ENCODE data around the gene WRNIP1. TPM values are rescaled to one million over a fixed set of nuclear protein-coding genes. Genes with fewer than 3 reads are reported as not detected.
A peak's percentile ranks its signal among the peaks of the same experiment; 100 is the strongest.

WRNIP1 gene
- total RNA-seq, 1 experiment from 2014 or later, result 78.8 TPM

GRCh38 chr6:2817903-2818443 is 52.8 kb downstream of the WRNIP1 start (continued):
- TF ChIP-seq YY1 (IDR thresholded peaks at IDR 0.05; ENCODE audit: extremely low read depth, insufficient replicate concordance, low read depth, low read length), result no peak
- no peak for TF ChIP-seq POLR2A (IDR thresholded peaks at IDR 0.05; ENCODE audit: borderline replicate concordance, extremely low read depth, insufficient read depth, insufficient read length)
- TF ChIP-seq MAX (IDR thresholded peaks at IDR 0.05), result no peak
- no peak for TF ChIP-seq TCF7L2 (IDR thresholded peaks at IDR 0.05; ENCODE audit: borderline replicate concordance, extremely low read depth, insufficient read depth, insufficient read length)
- no peak for TF ChIP-seq CTCF (IDR thresholded peaks at IDR 0.05 in 2 of 3, conservative IDR thresholded peaks at IDR 0.05 in 1 of 3; ENCODE audit: borderline replicate concordance in 1 of 3, insufficient read depth in 1 of 3, low read depth in 2 of 3, low read length in 2 of 3)
- no peak for TF ChIP-seq ATF3 (IDR thresholded peaks at IDR 0.05)
- TF ChIP-seq FOSL1 (IDR thresholded peaks at IDR 0.05; ENCODE audit: low read depth), result peak; percentile 63
- TF ChIP-seq ZBTB33 (IDR thresholded peaks at IDR 0.05; ENCODE audit: extremely low read depth, insufficient replicate concordance, low read length), result no peak
- TF ChIP-seq SP1 (IDR thresholded peaks at IDR 0.05; ENCODE audit: low read depth), result peak; percentile 58
- TF ChIP-seq EZH2phosphoT487 (IDR thresholded peaks at IDR 0.05; ENCODE audit: borderline replicate concordance), result no peak

Measured in HCT116 (cell line).